ENCODE measurements around the gene TTBK2. TPM values are rescaled to one million over a fixed set of nuclear protein-coding genes. Genes with fewer than 3 reads are reported as not detected.
A peak's percentile ranks its signal among the peaks of the same experiment; 100 is the strongest.

Gene TTBK2
- total RNA-seq, 1 experiment from 2014 or later, result 18.6 TPM

DNA sequence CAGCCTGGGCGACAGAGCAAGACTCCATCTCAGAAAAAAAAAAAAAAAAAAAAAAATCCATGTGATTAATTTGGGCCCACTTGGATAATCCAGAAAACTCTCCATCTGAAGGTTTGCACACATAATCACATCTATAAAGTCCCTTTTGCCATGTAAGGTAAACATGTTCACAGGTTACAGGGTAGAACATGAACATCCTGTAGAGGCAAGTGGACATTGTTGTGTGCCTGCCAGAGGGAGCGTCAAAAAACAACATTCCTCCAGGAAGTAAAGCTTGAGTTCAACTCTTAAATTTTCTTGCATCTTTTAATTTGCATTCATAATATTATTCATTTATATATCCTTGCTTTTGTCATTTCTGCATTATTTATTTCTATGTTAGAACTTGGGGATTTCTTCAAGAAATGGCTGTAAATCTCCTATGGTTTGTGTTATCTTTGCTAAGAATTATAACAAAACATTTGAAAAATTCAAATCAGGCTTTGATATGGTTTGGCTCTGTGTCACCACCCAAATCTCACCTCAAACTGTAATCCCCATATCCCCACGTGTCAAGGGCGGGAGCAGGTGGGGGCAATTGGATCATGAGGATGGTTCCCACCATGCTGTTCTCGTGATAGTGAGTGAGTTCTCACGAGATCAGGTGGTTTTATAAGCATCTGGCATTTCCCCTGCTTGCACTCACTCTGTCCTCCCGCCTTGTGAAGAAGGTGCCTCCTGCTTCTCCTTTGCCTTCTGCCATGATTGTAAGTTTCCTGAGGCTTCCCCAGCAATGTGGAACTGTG lies 11.3 kb upstream of the TTBK2 start:
- no peaks in the 10 kb centered on the region for H3K4me1 Mint-ChIP-seq
- no peaks in the 10 kb centered on the region for H3K36me3 Mint-ChIP-seq
- CTCF ChIA-PET, result interaction anchor here (0.7 to 3.3 kb wide), 2 partner anchors 131 to 173 kb away, joined by 3 to 12 read pairs; no protein-coding TSS in a partner anchor
- no peak overlapping the region for H3K4me3 Mint-ChIP-seq
- TF ChIP-seq, protein P1, sequence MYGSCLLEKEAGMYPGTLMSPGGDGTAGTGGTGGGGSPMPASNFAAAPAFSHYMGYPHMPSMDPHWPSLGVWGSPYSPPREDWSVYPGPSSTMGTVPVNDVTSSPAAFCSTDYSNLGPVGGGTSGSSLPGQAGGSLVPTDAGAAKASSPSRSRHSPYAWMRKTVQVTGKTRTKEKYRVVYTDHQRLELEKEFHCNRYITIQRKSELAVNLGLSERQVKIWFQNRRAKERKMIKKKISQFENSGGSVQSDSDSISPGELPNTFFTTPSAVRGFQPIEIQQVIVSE (CRISPR knock-in tag; IDR thresholded peaks at IDR 0.05; ENCODE audit: borderline replicate concordance), result no peak
- no peaks in the 10 kb centered on the region for H3K27me3 Mint-ChIP-seq (ENCODE audit: low read depth)
- POLR2A ChIA-PET, result no interaction called here
- H3K9me3 Mint-ChIP-seq, result 0 out of 2 replicates have a peak, but pooled peaks cover 2% of the 10 kb centered on the region
- ATAC-seq (no peak), DNase-seq (ENCODE audit: low spot score) (no peak)
- H3K27ac Mint-ChIP-seq, result no peak overlapping the region

GRCh38 chr15:42929306-42929848 lies 8.8 kb upstream of the TTBK2 start:
- no peaks in the 10 kb centered on the region for H3K4me1 Mint-ChIP-seq
- H3K4me3 Mint-ChIP-seq, result no peak overlapping the region
- ChIA-PET CTCF (interaction anchor here (3.9 kb wide), 1 partner anchor 128 kb away, joined by 62 read pairs; no protein-coding TSS in a partner anchor), POLR2A (no interaction called here)
- no peak overlapping the region for H3K27ac Mint-ChIP-seq
- H3K9me3 Mint-ChIP-seq, result no peaks in the 10 kb centered on the region
- ATAC-seq, result no peak
- H3K36me3 Mint-ChIP-seq, result no peaks in the 10 kb centered on the region
- no peak for DNase-seq (ENCODE audit: low spot score)
- no peak for TF ChIP-seq ZNF263 (CRISPR knock-in tag; IDR thresholded peaks at IDR 0.05; ENCODE audit: low read depth)
- TF ChIP-seq, protein P2, sequence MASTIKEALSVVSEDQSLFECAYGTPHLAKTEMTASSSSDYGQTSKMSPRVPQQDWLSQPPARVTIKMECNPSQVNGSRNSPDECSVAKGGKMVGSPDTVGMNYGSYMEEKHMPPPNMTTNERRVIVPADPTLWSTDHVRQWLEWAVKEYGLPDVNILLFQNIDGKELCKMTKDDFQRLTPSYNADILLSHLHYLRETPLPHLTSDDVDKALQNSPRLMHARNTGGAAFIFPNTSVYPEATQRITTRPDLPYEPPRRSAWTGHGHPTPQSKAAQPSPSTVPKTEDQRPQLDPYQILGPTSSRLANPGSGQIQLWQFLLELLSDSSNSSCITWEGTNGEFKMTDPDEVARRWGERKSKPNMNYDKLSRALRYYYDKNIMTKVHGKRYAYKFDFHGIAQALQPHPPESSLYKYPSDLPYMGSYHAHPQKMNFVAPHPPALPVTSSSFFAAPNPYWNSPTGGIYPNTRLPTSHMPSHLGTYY (CRISPR knock-in tag; IDR thresholded peaks at IDR 0.05), result no peak
- no peaks in the 10 kb centered on the region for H3K27me3 Mint-ChIP-seq (ENCODE audit: low read depth)

DNA sequence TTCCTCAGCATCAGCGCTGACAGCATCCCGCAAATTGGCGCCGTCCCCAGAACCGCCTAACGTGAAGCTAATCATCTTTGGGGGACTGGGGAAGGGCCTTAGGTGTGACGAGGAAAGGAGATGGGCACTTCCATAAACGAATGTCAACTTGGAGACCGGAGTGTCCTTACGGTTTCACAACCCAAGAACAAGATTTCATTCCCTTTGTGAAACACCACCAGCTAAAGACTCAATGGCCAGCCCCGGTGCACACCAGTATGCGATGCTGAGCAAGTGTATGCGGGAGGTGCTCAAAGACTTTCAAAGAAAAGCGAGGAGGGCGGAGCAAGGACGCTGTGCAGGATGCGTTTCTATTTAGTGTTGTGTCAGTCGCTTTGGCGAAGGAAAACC lies 759 bp upstream of the TTBK2 start:
- ChIA-PET CTCF (interaction anchor here (2.2 kb wide), 1 partner anchor 120 kb away, joined by 7 read pairs; no protein-coding TSS in a partner anchor), POLR2A (interaction anchor here (0.5 kb wide), 1 partner anchor 196 kb away, joined by 3 read pairs; no protein-coding TSS in a partner anchor)
- Mint-ChIP-seq H3K4me1 (peaks cover 14% of the 10 kb centered on the region), H3K4me3 (peak overlapping the region; percentile 98), H3K36me3 (no peaks in the 10 kb centered on the region), H3K27me3 (ENCODE audit: low read depth) (peaks cover 15% of the 10 kb centered on the region), H3K27ac (no peak overlapping the region), H3K9me3 (peaks cover 4% of the 10 kb centered on the region; the same call in 1 of the 2 replicates)
- TF ChIP-seq ARID4B (CRISPR knock-in tag; IDR thresholded peaks at IDR 0.05; ENCODE audit: borderline replicate concordance) (no peak), SMAD3 (CRISPR knock-in tag; IDR thresholded peaks at IDR 0.05; ENCODE audit: borderline replicate concordance) (no peak), NR1H2 (CRISPR knock-in tag; IDR thresholded peaks at IDR 0.05) (no peak), TEAD4 (CRISPR knock-in tag; IDR thresholded peaks at IDR 0.05) (no peak), SMAD4 (CRISPR knock-in tag; IDR thresholded peaks at IDR 0.05) (no peak)
- TF ChIP-seq, protein P3, sequence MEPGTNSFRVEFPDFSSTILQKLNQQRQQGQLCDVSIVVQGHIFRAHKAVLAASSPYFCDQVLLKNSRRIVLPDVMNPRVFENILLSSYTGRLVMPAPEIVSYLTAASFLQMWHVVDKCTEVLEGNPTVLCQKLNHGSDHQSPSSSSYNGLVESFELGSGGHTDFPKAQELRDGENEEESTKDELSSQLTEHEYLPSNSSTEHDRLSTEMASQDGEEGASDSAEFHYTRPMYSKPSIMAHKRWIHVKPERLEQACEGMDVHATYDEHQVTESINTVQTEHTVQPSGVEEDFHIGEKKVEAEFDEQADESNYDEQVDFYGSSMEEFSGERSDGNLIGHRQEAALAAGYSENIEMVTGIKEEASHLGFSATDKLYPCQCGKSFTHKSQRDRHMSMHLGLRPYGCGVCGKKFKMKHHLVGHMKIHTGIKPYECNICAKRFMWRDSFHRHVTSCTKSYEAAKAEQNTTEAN (CRISPR knock-in tag; IDR thresholded peaks at IDR 0.05), result no peak
- TF ChIP-seq, protein P4, sequence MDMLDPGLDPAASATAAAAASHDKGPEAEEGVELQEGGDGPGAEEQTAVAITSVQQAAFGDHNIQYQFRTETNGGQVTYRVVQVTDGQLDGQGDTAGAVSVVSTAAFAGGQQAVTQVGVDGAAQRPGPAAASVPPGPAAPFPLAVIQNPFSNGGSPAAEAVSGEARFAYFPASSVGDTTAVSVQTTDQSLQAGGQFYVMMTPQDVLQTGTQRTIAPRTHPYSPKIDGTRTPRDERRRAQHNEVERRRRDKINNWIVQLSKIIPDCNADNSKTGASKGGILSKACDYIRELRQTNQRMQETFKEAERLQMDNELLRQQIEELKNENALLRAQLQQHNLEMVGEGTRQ (CRISPR knock-in tag; IDR thresholded peaks at IDR 0.05), result no peak
- TF ChIP-seq, protein P1 (CRISPR knock-in tag; IDR thresholded peaks at IDR 0.05; ENCODE audit: borderline replicate concordance), result no peak
- TF ChIP-seq, protein P5, sequence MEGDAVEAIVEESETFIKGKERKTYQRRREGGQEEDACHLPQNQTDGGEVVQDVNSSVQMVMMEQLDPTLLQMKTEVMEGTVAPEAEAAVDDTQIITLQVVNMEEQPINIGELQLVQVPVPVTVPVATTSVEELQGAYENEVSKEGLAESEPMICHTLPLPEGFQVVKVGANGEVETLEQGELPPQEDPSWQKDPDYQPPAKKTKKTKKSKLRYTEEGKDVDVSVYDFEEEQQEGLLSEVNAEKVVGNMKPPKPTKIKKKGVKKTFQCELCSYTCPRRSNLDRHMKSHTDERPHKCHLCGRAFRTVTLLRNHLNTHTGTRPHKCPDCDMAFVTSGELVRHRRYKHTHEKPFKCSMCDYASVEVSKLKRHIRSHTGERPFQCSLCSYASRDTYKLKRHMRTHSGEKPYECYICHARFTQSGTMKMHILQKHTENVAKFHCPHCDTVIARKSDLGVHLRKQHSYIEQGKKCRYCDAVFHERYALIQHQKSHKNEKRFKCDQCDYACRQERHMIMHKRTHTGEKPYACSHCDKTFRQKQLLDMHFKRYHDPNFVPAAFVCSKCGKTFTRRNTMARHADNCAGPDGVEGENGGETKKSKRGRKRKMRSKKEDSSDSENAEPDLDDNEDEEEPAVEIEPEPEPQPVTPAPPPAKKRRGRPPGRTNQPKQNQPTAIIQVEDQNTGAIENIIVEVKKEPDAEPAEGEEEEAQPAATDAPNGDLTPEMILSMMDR (IDR thresholded peaks at IDR 0.05), result no peak
- ATAC-seq, result no peak
- DNase-seq (ENCODE audit: low spot score), result no peak

Data from WTC11 (cell line).